Measurements from ENCODE around the gene MS4A10. TPM values are rescaled to one million over a fixed set of nuclear protein-coding genes. Genes with fewer than 3 reads are reported as not detected.

MS4A10 gene
- total and polyA plus RNA-seq, 10 of the 15 experiments (the other 5 are each of a cell fraction or from before 2014, with no cell fraction given): not detected

- Histone ChIP-seq H3K27me3 (replicated peaks in 1 of 2; ENCODE audit: control insufficient read depth in 2 of 2, insufficient read depth in 2 of 2, low read length in 1 of 2) (no peaks in the 10 kb centered on the region), H3K4me2 (ENCODE audit: control insufficient read depth, insufficient read depth) (no peak overlapping the region), H3K79me2 (ENCODE audit: control insufficient read depth, insufficient read depth, low read length) (no peaks in the 10 kb centered on the region), H4K20me1 (ENCODE audit: control insufficient read depth, insufficient read depth) (no peaks in the 10 kb centered on the region), H3K9ac (ENCODE audit: control insufficient read depth, insufficient read depth, low read length) (no peak overlapping the region), H3K4me3 (no peak overlapping the region), H2AFZ (ENCODE audit: control insufficient read depth, low read depth, low read length) (no peak overlapping the region), H3K36me3 (ENCODE audit: control insufficient read depth in 2 of 2, insufficient read depth in 2 of 2, low read length in 1 of 2) (no peaks in the 10 kb centered on the region), H3K9me3 (replicated peaks; ENCODE audit: control insufficient read depth, insufficient read depth, low read length) (peaks cover 9% of the 10 kb centered on the region), H3K4me1 (ENCODE audit: control insufficient read depth, insufficient read depth, low read length) (no peaks in the 10 kb centered on the region), H3K27ac (ENCODE audit: control insufficient read depth, insufficient read depth) (no peak overlapping the region)
- POLR2A ChIA-PET: no interaction called here
- FAIRE-seq (no peak), ATAC-seq (peak; percentile 36; the same call in 2 of the 3 replicates), DNase-seq (ENCODE audit: low read depth, low spot score) (no peak)
- SMC1A ChIA-PET (ENCODE audit: uncharacterized antibody, unreplicated experiment): no interaction called here
- CTCF ChIA-PET: interaction anchor here (1.1 to 1.4 kb wide), 2 partner anchors 34 to 38 kb away, joined by 3 to 5 read pairs; no protein-coding TSS in a partner anchor
- in situ Hi-C loops (cut with MboI) (no loop called here), intact Hi-C loops (cut with micrococcal nuclease; ENCODE audit: unreplicated experiment) (no loop called here)
- RAD21 ChIA-PET (ENCODE audit: unreplicated experiment): no interaction called here
- 42% methylated on average over 1 of the region's 1 CpG for WGBS (ENCODE audit: insufficient coverage, insufficient replicate concordance, low lambda C conversion rate, missing lambda C conversion rate)
- no TSS peak for BruUV-seq (replicated peaks)
- no peak for TF ChIP-seq PKNOX1 (IDR thresholded peaks at IDR 0.05)
- no peak for TF ChIP-seq RAD51 (IDR thresholded peaks at IDR 0.05)
- TF ChIP-seq CHD1 (IDR thresholded peaks at IDR 0.05; ENCODE audit: low read depth, low read length): no peak
- TF ChIP-seq STAT3 (IDR thresholded peaks at IDR 0.05; ENCODE audit: low read depth, low read length): no peak
- TF ChIP-seq, protein P1, sequence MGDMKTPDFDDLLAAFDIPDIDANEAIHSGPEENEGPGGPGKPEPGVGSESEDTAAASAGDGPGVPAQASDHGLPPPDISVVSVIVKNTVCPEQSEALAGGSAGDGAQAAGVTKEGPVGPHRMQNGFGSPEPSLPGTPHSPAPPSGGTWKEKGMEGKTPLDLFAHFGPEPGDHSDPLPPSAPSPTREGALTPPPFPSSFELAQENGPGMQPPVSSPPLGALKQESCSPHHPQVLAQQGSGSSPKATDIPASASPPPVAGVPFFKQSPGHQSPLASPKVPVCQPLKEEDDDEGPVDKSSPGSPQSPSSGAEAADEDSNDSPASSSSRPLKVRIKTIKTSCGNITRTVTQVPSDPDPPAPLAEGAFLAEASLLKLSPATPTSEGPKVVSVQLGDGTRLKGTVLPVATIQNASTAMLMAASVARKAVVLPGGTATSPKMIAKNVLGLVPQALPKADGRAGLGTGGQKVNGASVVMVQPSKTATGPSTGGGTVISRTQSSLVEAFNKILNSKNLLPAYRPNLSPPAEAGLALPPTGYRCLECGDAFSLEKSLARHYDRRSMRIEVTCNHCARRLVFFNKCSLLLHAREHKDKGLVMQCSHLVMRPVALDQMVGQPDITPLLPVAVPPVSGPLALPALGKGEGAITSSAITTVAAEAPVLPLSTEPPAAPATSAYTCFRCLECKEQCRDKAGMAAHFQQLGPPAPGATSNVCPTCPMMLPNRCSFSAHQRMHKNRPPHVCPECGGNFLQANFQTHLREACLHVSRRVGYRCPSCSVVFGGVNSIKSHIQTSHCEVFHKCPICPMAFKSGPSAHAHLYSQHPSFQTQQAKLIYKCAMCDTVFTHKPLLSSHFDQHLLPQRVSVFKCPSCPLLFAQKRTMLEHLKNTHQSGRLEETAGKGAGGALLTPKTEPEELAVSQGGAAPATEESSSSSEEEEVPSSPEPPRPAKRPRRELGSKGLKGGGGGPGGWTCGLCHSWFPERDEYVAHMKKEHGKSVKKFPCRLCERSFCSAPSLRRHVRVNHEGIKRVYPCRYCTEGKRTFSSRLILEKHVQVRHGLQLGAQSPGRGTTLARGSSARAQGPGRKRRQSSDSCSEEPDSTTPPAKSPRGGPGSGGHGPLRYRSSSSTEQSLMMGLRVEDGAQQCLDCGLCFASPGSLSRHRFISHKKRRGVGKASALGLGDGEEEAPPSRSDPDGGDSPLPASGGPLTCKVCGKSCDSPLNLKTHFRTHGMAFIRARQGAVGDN (IDR thresholded peaks at IDR 0.05): no peak
- no peak for TF ChIP-seq SIN3A (IDR thresholded peaks at IDR 0.05; ENCODE audit: low read depth, low read length)
- no peak for TF ChIP-seq NFYB (IDR thresholded peaks at IDR 0.05; ENCODE audit: insufficient read depth, low read depth, low read length)
- TF ChIP-seq BCL11A (IDR thresholded peaks at IDR 0.05; ENCODE audit: low read depth, low read length): no peak
These were observed 28.2 kb downstream of the MS4A10 start for GRCh38 chr11:60813324-60813723.
